ENCODE data around the gene TNNI3.
"Not testable (repeated sequence)": the region's sequence is repeated elsewhere in the genome, so short reads cannot be mapped to it uniquely, and the experiment has no call there.

TNNI3 gene

DNA sequence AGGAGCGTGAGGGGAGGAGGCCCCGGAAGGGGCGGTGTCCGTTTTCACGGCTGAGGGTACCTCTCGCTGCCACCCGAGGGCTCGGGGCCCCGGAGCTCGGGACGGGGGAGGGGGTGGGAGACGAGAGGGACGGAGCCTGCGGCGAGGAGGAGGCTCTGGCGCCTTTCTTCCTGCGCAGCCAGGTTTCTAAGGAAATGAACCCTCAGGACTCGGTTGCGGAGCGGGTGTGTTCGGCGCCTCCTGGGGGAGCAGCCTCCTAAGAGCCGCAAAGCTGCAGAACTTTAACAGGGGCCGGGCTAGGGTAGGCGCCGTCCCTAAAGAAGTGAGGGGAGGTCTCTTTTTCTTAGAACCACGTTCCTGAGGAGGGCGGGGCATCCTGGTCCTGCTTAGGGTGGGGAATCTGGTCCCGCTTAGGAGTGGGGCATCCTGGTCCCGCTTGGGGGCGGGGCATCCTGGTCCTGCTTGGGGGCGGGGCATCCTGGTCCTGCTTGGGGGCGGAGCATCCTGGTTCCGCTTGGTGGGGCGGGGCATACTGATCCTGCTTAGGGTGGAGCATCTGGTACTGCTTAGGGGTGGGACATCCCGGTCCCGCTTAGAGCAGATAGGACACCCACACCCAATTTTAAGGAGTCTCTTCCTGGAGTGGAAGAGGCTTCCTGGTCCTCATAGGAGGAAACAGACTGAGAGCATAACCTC, 16.3 kb upstream of the TNNI3 start:
- in situ Hi-C loops (cut with HindIII; ENCODE audit: low sequenced_read_pairs): loop anchor here (5.0 to 10.0 kb wide), 8 partner anchors 58 to 338 kb away; partner anchors contain the start of gene ZNF628

DNA sequence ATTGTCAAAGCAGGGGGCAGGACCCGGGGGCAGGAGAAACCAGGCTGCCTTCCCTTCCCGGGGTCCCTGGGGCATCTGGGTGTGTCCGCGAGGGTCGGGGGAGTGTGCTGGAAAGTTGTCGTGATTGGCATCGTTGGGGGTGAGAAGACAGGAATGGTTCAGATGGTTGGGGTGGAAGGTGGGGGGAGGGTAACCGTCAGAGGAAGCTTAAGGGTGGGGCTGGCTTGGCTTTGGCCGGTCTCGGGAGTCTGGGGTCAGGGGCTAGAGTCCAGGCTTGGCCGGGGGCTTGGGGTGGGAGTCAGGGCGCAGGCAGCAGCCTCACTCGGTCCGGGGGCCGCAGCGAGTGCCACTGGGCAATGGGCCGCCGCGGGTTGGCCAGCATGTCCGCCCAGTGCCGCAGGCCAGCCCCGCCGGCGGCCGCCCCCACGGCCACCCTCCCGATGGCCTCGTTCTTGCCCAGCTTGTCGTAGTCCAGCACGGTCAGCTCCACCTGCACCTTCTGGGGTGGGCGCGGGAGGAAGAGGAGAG, 15.7 kb upstream of the TNNI3 start:
- in situ Hi-C loops (cut with HindIII; ENCODE audit: low sequenced_read_pairs): loop anchor here (5.0 to 10.0 kb wide), 8 partner anchors 59 to 339 kb away; partner anchors contain the start of gene ZNF628

DNA sequence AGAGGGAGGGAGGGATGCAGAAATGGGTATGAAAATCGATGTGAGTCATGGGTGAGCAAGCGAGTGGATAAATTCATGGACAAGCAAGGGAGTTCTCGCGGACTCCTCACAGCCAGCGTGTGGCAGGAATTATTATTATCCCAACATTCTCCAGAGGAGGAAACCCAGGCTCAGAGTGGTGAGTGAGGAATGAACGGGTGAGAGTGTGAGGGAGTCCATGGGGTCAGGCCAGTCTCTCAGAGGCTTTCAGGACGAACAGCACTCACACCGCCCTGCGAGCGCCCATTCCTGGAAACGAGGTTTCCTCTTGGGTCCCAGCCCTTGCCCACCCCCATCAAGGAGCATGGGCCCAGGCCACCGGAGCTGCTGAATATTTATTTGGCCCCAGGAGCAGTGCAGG, 15.2 kb upstream of the TNNI3 start:
- in situ Hi-C loops (cut with HindIII; ENCODE audit: low sequenced_read_pairs): loop anchor here (5.0 to 10.0 kb wide), 8 partner anchors 60 to 340 kb away; partner anchors contain the start of gene ZNF628

DNA sequence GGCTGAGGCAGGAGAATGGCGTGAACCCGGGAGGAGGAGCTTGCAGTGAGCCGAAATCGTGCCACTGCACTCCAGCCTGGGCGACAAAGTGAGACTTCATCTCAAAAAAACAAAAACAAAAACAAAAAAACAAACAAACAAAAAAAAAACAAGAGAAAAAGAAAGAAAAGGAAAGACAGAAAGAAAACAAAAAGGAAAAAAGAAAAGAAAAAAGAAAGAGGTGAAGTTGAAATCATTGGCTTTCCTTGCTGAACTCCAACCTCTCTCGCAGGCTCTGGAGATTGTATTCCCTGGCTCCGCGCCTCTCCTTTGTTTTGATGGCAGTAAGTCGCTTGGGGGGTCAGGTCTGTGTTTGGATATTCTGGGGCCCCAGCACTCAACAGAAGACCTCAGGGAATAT, 14.8 kb upstream of the TNNI3 start:
- in situ Hi-C loops (cut with HindIII; ENCODE audit: low sequenced_read_pairs): loop anchor here (5.0 to 10.0 kb wide), 8 partner anchors 60 to 340 kb away; partner anchors contain the start of gene ZNF628

DNA sequence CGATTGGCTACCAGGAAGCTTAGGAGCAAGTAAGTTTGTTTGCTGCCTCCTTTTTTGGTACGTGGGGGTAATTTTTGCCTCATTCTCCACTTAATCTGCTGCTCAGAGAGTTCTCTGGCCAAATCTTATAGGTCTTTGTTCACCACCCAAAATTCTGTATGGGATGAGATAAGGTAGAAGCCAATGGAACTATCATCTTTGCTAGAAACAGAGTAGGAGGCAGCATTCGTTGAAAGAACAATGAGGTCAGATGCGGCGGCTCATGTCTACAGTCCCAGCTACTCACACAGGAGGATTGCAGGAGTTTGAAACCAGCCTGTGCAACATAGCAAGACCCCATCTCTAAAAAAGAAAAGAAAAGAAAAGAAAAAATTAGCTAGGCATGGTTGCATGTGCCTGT, 13.9 kb upstream of the TNNI3 start:
- in situ Hi-C loops (cut with HindIII; ENCODE audit: low sequenced_read_pairs): loop anchor here (5.0 to 10.0 kb wide), 8 partner anchors 59 to 341 kb away; partner anchors contain the start of gene ZNF628

DNA sequence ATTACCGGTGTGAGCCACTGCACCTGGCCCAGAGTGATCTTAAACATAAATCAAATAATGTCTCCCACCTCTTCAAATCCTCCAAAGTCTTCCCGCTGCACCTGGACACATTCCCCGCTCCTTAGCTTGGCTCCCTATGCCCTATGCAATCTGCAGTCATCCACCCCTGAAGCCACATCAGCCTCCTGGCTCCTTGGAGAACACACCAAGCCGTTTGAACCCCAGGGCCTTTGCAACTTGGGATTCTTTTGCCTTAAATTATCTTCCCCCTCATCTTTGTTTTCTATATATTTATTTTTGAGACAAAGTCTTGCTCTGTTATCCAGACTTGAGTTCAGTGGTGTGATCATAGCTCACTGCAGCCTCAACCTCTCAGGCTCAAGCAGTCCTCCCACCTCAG, 11.6 kb upstream of the TNNI3 start:
- in situ Hi-C loops (cut with HindIII; ENCODE audit: low sequenced_read_pairs): no loop called here

DNA sequence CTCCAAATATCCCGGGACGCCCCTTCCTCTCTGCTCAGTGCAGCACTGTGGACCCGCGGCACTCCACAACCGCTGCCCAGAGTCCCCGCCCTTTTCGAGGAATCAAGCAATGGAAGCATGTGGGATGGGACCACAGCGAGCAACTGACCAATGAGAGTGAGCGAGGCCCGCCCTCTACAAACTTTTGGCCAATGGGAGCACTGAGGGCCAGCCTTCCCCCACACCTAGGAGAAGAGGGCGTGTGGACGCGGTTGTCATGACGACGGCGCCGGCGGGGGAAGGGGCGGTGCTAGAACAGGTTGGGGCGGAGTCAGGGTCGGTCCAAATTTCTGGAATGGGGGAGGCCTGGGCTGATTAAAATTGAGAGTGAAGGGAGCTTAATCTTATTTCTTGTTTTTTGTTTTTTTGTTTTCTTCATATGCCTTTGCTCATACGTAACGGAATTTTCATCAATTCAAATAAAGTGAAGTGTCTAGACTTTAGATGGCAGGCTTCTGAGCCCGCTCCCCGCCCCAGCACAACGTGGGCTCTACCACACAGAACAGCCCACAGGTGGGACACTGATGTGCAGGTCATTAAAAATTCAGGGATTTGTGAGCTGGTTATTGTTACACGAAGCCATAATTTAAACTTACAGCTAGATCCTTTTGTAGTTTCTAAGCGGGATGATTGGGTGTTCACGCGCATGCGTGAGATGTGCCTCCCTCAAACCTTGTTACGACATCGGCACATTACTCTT, 9.2 kb upstream of the TNNI3 start, which contains the start of gene DNAAF3:
Gene DNAAF3 (minus strand): TSS at position 84 of the 739 bp plus-strand sequence. CDS start 200 bp downstream, outside the sequence.
- in situ Hi-C loops (cut with HindIII; ENCODE audit: low sequenced_read_pairs): no loop called here

DNA sequence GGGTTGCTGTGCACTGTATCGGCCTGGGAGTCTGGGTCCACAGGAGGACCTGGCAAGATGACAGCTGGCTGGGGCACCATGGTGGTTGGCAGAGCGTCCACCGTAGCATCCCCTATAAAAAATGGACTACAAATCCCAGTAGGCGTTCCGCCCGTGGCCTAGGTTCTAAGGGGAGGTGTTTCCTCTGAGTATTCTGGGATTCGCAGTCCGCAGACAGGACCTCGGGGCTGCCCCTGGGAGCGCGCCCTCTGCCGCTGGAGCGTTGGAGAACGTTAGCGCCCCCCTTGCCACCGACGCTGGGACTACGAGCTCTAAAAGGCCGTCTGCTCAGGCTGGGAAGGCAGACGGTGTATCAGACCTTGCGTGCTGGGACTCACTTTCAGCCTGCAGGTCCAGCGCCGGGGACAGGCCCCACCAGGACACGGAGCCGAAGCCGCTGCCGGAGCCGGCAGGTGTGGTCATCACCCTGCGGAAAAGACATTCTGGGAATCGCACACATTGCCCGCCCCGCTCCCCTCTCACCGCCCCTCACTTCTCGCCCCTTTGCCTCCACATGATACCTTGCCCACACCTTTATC, 8.5 kb upstream of the TNNI3 start:
- in situ Hi-C loops (cut with HindIII; ENCODE audit: low sequenced_read_pairs): no loop called here

DNA sequence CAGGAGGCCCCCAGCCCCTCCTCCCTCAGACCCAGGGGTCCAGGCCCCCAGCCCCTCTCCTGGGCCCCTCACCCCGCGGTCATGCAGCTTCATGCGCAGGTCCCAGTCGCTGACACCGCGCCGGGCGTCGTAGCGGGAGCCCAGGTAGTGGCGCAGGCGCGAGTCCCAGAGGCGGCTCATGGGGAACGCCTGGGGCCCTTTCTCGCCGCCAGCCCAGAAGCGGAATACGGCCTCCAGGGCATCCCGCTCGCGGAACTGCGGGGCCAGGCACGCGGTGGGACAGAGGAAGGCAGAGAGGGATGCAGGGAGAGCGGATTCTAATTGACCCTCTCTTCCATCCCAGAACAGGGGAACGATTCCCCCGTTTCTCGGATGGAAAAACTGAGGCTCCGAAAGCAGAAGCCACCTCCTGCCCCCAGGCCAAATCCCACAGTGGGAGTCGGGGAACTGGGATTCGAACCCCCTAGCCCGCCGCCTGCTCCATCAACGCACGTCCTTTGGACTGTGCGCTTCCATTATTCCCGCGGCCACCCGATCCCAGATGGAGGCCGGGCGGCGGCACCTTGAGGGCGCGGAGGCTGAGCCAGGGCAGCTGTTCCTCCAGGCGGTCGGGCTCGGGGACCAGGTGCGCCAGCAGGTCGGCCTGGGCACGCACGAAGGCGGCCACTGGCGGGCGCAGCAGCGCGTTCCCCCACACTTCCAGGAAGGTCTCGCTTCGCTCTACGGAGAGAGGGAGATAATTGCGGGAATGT, 4.2 kb upstream of the TNNI3 start:
- in situ Hi-C loops (cut with HindIII; ENCODE audit: low sequenced_read_pairs): no loop called here

DNA sequence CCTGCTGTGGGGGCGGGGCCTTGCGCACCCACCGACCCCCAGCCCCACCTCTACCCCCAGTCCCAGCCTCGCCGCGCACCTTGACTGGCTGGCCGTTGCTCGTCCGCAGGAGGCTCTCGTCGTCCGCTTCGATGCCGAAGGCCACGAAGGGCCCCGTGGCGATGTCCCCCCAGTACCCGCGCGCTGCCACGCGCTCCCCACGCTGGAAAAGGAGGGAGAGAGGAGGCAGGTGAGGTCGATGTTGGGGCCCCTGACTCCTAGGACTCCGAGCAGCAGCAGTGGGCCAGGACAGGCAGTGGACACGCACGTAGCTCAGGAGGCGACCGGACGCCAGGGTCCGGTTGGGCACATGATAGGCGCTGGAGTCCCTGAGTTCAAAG, 3.4 kb upstream of the TNNI3 start:
- in situ Hi-C loops (cut with HindIII; ENCODE audit: low sequenced_read_pairs): no loop called here

DNA sequence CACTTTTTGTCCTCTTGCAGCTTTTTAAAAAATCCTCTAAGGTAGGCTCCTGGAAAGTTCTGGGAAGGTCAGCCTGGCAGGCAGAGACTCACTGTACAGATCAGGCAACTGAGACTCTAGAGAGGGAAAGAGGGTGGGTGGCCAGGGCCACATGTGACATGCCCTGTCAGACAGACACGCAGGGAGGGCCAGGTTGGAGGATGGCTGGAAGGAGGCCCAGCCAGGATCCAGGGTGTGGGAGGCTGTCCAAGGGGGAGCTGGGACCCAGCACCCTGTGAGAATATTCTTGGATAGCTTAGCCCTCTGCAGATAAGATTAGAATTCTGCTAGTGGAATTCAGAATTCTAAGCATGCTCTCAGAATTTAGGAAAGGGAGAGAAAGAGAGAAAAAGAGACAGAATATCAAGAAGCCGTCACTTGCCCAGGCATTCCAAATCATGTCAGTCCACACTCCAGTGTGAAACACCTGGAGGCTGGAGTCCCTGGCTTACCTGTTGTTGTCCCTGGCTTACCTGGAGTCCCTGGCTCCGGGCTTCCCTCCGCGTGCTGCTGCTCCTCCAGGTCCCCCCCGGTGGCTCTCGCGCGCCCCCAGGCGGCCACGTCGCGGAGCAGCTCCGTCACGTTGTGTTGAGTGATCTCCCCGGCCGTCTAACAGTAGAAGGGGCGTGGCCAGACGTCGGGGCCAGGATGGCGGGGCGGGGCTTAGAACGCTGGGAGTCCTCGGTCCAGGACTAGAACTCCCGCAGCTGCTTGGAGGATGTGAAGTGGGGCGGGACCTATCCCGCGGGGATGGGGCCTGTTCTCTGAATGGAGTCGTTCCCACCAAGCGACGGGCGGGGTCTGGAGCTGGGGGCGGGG, 2.8 kb upstream of the TNNI3 start:
- in situ Hi-C loops (cut with HindIII; ENCODE audit: low sequenced_read_pairs): no loop called here

DNA sequence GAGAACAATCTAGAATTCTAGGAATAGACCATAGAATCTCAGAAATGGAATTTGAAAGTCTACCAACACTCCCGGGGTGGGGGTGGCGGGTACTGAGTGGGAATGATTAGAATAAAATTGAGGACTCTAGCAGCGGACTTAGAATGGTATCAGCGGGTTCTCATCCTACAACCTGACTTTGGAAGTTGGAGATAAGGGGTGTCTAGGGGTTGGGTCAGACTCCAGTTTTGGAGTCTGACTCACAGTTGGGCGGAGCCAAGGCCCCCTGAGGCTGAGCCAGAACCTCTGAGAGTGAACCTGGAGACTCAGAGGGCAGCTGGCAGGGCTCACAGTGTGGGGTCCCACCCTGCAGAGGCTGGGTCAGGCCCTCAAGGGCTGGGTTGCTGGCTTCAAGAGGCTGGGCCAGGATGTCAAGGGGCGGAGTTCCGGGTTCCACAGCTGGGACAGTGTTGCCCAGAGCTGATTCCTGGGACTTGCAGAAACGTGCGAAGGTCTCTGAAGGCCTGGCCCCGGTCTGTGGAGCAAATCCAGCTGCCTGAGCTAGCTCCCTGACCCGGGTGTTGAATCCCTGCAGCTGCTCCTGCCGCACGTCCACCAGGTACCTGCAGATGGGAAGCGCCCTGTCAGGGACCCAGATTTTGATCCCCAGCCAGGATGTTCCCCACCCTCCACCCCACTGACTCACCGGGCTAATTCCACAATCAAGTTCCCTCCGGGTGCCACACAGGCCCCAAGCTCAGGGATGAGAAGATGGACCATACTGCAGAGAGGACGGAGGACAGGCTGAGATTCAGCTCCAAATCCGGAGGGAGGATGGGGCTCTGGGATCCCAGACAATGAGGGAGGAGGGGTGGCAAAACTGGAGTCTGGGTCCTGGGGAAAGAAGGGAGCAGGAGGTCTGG, 1.6 kb upstream of the TNNI3 start:
- in situ Hi-C loops (cut with HindIII; ENCODE audit: low sequenced_read_pairs): no loop called here

DNA sequence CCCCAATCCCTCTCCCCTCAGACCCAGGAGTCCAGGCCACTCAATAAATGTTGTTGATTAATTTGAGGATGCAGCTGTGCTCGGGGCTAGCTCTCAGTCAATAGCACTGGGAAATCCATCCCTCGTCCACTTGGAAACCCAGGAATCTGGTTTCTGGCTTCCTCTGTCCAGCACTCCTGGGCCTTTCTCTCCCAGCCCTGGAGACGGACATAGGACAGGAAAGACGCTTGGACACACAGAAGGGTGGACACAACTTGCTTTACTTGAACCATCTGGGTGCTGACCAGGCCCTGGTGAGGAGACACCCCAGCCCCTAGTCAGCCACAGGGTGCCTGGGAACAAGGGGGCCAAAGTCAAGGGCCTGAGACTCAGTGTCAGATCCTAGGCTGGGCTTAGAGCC, 891 bp upstream of the TNNI3 start:
- in situ Hi-C loops (cut with HindIII; ENCODE audit: low sequenced_read_pairs): no loop called here

DNA sequence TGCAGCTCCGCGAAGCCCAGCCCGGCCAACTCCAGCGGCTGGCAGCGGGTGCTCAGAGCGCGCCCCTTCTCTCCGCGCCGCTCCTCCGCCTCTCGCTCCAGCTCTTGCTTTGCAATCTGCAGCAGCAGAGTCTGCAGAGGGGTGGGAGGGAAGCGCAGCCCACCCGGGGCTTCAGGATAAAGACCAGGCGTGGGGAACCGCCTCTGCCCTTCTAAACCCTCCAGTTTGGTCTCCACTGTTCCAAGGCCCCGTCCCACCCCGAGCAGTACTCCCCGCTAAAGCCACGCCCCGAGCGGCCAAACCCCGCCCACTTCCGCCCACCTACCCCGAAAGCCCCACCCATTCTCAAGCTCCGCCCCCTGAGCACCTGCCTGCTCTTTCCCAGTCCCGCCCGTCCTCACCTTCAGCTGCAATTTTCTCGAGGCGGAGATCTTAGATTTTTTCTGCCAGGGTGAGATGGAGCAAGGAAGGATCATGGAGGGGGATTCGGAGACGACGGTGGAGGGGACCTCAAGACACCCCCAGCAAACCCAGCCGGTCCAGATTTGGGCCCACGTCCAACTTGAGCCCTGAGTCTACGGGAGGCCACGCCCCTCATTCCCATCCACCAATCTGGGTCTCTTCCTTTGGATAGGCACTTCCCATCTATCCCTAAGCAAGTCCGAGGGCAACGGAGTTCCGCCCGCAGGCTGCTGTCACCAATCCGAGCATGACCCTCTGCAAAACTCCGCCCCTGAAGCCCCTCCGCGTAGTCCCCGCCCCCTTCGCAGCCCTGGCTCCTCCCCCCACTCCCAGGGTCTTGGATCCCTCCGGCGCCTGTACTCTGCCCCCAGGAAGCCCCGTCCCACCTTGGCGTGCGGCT, 1.1 kb downstream of the TNNI3 start:
- in situ Hi-C loops (cut with HindIII; ENCODE audit: low sequenced_read_pairs): no loop called here

DNA sequence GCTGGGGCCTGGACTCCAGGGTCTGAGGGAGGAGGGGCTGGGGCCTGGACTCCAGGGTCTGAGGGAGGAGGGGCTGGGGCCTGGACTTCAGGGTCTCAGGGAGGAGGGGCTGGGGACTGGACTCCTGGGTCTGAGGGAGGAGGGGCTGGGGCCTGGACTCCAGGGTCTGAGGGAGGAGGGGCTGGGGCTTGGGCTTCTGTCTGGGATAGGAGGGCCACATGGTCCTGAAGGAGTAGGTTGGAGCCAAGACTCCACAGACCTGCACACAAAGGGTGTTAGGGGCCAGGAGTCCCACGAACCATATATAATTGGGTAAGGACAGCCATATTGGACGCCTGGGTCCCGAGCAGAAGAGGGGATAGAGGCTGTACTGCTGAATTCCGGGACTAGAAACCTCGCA, 1.7 kb downstream of the TNNI3 start:
- in situ Hi-C loops (cut with HindIII; ENCODE audit: low sequenced_read_pairs): not testable (repeated sequence)

DNA sequence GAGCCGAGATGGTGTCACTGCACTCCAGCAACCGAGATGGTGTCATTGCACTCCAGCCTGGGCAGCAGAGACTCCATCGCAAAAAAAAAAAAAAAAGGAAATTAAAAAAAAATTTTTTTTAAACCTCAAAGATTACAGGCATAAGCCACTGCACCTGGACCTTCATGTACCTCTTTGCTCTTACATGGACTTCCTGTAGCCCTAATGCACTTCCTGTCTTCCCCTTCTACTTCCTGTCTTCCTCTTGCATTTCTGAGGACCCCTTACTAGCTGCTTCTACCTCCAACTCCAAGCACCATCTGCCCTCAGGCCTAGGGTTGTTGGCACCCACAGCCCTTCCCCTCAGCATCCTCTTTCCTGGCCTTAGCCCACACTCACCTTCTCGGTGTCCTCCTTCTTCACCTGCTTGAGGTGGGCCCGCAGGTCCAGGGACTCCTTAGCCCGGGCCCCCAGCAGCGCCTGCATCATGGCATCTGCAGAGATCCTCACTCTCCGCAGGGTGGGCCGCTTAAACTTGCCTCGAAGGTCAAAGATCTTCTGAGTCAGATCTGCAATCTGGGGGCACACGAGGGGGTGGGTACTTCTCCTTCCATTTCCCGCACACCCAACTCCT, 3.8 kb downstream of the TNNI3 start:
- in situ Hi-C loops (cut with HindIII; ENCODE audit: low sequenced_read_pairs): no loop called here

DNA sequence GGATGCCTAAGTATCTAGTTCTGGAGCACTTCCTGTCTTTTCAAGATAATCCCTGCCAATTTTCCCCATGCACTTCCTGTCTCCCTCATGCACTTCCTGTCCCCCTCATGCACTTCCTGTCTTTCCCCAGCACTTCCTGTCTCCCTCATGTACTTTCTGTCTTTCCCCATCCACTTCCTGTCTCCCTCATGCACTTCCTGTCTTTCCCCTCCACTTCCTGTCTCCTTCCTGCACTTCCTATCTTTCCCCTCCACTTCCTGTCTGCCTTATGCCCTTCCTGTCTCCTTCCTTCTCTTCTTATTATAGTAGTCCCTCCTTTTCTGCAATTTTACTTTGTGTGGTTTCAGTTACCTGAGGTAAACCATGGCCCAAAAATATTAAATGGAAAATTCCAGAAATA, 5.5 kb downstream of the TNNI3 start:
- in situ Hi-C loops (cut with HindIII; ENCODE audit: low sequenced_read_pairs): no loop called here

Data from endothelial cell of hepatic sinusoid (primary cell).